ENCODE measurements around the gene LCLAT1. TPM values are rescaled to one million over a fixed set of nuclear protein-coding genes. Genes with fewer than 3 reads are reported as not detected.

LCLAT1 gene
- polyA plus RNA-seq, 1 experiment, result 25.2 TPM

DNA sequence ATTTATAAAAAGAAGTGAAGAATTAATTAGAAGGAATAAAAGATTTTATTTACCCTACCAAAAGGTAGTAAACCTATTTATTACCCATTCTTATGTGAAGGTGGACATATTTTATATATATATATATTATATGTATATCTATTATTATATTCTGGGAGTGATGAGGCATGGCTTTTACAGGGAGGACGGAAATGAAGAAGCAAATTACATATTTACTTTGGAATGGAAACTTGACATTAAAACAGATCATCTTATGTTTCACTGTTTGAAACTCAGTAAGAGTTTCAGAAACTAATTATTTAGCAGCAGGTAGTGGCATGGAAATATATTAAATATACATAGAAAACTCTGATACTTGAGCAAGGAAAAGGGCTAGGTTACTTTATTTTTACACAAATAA is 143.4 kb downstream of the LCLAT1 start:
- POLR2A ChIA-PET, result no interaction called here
- H3K4me3 ChIP-seq (ENCODE audit: low read depth, low read length), result no peak overlapping the region
- no peak for DNase-seq (ENCODE audit: low read depth, low spot score)
- CTCF ChIA-PET, result interaction anchor here (1.1 kb wide), 1 partner anchor 351 kb away, joined by 3 read pairs; no protein-coding TSS in a partner anchor
- no peaks in the 10 kb centered on the region for H3K27me3 ChIP-seq (ENCODE audit: control insufficient read depth, insufficient read depth, low read length)
- TF ChIP-seq, protein P1, sequence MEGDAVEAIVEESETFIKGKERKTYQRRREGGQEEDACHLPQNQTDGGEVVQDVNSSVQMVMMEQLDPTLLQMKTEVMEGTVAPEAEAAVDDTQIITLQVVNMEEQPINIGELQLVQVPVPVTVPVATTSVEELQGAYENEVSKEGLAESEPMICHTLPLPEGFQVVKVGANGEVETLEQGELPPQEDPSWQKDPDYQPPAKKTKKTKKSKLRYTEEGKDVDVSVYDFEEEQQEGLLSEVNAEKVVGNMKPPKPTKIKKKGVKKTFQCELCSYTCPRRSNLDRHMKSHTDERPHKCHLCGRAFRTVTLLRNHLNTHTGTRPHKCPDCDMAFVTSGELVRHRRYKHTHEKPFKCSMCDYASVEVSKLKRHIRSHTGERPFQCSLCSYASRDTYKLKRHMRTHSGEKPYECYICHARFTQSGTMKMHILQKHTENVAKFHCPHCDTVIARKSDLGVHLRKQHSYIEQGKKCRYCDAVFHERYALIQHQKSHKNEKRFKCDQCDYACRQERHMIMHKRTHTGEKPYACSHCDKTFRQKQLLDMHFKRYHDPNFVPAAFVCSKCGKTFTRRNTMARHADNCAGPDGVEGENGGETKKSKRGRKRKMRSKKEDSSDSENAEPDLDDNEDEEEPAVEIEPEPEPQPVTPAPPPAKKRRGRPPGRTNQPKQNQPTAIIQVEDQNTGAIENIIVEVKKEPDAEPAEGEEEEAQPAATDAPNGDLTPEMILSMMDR (IDR thresholded peaks at IDR 0.05; ENCODE audit: low read depth, low read length), result no peak
- H3K9me3 ChIP-seq (ENCODE audit: control insufficient read depth, insufficient read depth, low read length), result no peaks in the 10 kb centered on the region; the same call in 1 of the 2 replicates
- H3K27ac ChIP-seq (ENCODE audit: low read depth, low read length), result no peak overlapping the region

DNA sequence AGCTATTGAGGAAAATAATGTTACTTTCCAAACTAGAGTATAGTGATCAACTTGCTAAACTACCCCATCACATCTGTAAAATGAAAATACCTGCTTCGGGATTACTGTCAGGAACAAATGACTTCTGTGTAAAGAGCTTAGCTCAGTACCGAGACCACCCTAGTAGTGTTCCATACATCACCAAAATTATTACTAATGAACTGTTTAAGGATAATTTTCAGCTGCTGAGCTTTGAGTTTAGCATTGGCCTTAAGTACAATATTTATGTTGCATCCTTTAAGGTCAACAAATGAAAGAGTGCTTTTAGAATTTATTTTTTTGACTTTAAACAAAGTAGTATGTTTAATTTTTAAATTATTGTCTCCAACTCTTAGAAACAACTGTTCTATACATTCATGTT is 144.1 kb downstream of the LCLAT1 start:
- TF ChIP-seq, protein P1 (IDR thresholded peaks at IDR 0.05; ENCODE audit: low read depth, low read length), result no peak
- Histone ChIP-seq H3K27me3 (ENCODE audit: control insufficient read depth, insufficient read depth, low read length) (no peaks in the 10 kb centered on the region), H3K4me3 (ENCODE audit: low read depth, low read length) (no peak overlapping the region), H3K27ac (ENCODE audit: low read depth, low read length) (no peak overlapping the region), H3K9me3 (ENCODE audit: control insufficient read depth, insufficient read depth, low read length) (no peaks in the 10 kb centered on the region)
- ChIA-PET CTCF (interaction anchor here (0.6 to 1.1 kb wide), 2 partner anchors 23 to 352 kb away, joined by 3 read pairs; no protein-coding TSS in a partner anchor), POLR2A (no interaction called here)
- DNase-seq (ENCODE audit: low read depth, low spot score), result no peak

DNA sequence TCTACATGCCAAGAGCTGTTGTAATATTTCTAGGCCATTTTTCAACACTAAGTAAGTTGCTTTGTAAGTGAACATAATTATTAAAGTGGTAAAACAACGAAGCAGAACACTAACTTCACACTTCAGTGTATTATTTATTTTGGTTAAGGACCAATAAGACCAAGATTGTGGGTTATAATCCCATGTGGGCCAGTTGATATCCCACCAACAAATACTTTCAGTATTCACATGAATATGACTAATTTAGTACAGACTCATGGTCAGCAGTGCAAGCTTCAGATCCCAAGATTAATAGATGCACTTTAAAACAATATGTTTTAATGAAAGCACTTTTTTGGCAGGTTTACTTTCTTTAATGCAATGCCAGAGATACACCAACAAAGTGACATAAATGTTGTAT is 154.3 kb downstream of the LCLAT1 start:
- TF ChIP-seq, protein P1 (IDR thresholded peaks at IDR 0.05; ENCODE audit: low read depth, low read length), result no peak
- Histone ChIP-seq H3K27me3 (ENCODE audit: control insufficient read depth, insufficient read depth, low read length) (no peaks in the 10 kb centered on the region), H3K27ac (ENCODE audit: low read depth, low read length) (no peak overlapping the region), H3K9me3 (ENCODE audit: control insufficient read depth, insufficient read depth, low read length) (no peaks in the 10 kb centered on the region), H3K4me3 (ENCODE audit: low read depth, low read length) (no peak overlapping the region)
- POLR2A ChIA-PET, result no interaction called here
- CTCF ChIA-PET, result interaction anchor here (1.1 kb wide), 1 partner anchor 436 kb away, joined by 5 read pairs; no protein-coding TSS in a partner anchor
- no peak for DNase-seq (ENCODE audit: low read depth, low spot score)

DNA sequence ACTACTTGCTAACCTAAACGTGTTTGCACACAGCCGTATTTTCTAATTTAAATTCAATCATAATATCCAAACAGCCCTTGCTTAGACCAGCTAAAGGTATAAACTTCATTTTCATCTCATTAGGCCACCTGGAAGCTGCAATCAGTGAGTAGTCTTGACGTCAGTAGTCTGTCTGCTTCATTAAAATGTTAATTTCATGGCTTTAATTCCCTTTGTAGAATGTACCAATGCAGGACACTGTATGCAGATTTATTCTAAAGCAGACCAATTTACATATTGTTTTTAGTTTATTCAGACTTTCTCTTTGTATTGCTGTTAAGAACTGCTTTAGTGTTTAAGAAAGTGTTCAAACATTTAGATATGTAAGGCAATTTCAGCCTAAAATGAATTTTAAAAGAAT is 158.2 kb downstream of the LCLAT1 start:
- no peaks in the 10 kb centered on the region for H3K27me3 ChIP-seq (ENCODE audit: control insufficient read depth, insufficient read depth, low read length)
- H3K27ac ChIP-seq (ENCODE audit: low read depth, low read length), result no peak overlapping the region
- ChIA-PET POLR2A (no interaction called here), CTCF (no interaction called here)
- TF ChIP-seq, protein P1 (IDR thresholded peaks at IDR 0.05; ENCODE audit: low read depth, low read length), result no peak
- no peaks in the 10 kb centered on the region for H3K9me3 ChIP-seq (ENCODE audit: control insufficient read depth, insufficient read depth, low read length)
- H3K4me3 ChIP-seq (ENCODE audit: low read depth, low read length), result no peak overlapping the region
- no peak for DNase-seq (ENCODE audit: low read depth, low spot score)

DNA sequence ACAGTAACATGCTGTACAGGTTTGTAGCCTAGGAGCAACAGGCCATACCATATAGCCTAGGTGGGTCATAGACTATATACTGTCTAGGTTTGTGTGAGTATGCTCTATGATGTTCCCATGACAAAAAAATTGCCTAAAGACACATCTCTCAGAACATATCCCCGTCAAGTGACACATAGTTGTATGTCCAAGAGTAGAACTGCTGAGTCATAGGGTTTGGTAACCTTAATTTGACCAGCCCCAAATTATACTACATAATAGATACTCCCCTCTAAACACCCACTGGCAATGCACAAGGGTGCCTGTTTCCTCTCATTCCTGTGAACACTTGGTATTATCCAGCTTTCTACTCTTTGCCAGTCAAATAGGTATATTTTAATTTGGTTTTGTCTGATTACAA is 161.6 kb downstream of the LCLAT1 start:
- Histone ChIP-seq H3K9me3 (ENCODE audit: control insufficient read depth, insufficient read depth, low read length) (no peaks in the 10 kb centered on the region), H3K27ac (ENCODE audit: low read depth, low read length) (no peak overlapping the region), H3K4me3 (ENCODE audit: low read depth, low read length) (no peak overlapping the region), H3K27me3 (ENCODE audit: control insufficient read depth, insufficient read depth, low read length) (no peaks in the 10 kb centered on the region)
- ChIA-PET CTCF (no interaction called here), POLR2A (no interaction called here)
- no peak for DNase-seq (ENCODE audit: low read depth, low spot score)
- TF ChIP-seq, protein P1 (IDR thresholded peaks at IDR 0.05; ENCODE audit: low read depth, low read length), result no peak
